OCI-LY3 (cell line): Measurements from ENCODE around the gene DDX10.

Experiments
- EZH2phosphoT487 ChIP-seq: fragments of 200-600 bp; shearing (Covaris generic); IDR thresholded peaks from 2 replicates; pipeline ENCODE4 v1.6.1; 2018; ENCODE audit warnings: antibody characterized with exemption, mixed run types, low read depth
- TF ChIP-seq, protein P1 (sequence below): fragments of 200-600, 300-600 bp; sonication (generic); IDR thresholded peaks from 2 replicates; pipeline ENCODE4 v1.5.1; 2014; ENCODE audit warnings: antibody characterized with exemption, low read length, low read depth

DNA sequence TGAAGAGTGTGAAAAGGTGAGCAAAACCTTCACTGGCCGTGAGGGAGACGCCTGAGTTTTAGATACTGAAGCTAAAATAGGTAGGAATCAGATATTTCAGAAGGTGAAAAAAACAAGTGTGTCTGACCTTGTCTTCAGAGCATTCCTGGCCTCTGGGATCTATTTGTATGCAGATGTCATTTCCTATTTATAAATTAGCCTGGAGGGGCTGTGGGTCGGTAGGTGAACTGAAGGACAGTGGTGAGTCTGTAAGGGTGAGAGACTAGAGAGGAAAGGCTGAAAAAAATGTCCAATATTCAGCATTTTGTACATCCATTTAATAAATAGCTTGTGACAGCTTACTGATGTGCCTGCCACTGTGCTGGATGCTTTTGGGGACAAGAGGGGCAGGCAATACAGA lies 302.1 kb downstream of the DDX10 start:
- TF ChIP-seq, protein P1, sequence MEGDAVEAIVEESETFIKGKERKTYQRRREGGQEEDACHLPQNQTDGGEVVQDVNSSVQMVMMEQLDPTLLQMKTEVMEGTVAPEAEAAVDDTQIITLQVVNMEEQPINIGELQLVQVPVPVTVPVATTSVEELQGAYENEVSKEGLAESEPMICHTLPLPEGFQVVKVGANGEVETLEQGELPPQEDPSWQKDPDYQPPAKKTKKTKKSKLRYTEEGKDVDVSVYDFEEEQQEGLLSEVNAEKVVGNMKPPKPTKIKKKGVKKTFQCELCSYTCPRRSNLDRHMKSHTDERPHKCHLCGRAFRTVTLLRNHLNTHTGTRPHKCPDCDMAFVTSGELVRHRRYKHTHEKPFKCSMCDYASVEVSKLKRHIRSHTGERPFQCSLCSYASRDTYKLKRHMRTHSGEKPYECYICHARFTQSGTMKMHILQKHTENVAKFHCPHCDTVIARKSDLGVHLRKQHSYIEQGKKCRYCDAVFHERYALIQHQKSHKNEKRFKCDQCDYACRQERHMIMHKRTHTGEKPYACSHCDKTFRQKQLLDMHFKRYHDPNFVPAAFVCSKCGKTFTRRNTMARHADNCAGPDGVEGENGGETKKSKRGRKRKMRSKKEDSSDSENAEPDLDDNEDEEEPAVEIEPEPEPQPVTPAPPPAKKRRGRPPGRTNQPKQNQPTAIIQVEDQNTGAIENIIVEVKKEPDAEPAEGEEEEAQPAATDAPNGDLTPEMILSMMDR: no peak
- TF ChIP-seq EZH2phosphoT487: no peak
